Skin of body (tissue), 2 donors: ENCODE measurements around the gene MOGAT1. TPM values are rescaled to one million over a fixed set of nuclear protein-coding genes. Genes with fewer than 3 reads are reported as not detected.
A peak's percentile ranks its signal among the peaks of the same experiment; 100 is the strongest.
"Not testable (repeated sequence)": the region's sequence is repeated elsewhere in the genome, so short reads cannot be mapped to it uniquely, and the experiment has no call there.

Experiments
- DNase-seq: peaks from one replicate; lab custom pipeline; 2025; lab: John Stamatoyannopoulos, UW
- total RNA-seq: library from RNA; depleted of rRNA; stranded (reverse); fragments of >200 nt; gene quantifications from one replicate; pipeline ENCODE4 v1.2.3, GENCODE V29; 2014

MOGAT1 gene
- total RNA-seq, 1 donor from 2014 or later = 2.5 TPM

DNA sequence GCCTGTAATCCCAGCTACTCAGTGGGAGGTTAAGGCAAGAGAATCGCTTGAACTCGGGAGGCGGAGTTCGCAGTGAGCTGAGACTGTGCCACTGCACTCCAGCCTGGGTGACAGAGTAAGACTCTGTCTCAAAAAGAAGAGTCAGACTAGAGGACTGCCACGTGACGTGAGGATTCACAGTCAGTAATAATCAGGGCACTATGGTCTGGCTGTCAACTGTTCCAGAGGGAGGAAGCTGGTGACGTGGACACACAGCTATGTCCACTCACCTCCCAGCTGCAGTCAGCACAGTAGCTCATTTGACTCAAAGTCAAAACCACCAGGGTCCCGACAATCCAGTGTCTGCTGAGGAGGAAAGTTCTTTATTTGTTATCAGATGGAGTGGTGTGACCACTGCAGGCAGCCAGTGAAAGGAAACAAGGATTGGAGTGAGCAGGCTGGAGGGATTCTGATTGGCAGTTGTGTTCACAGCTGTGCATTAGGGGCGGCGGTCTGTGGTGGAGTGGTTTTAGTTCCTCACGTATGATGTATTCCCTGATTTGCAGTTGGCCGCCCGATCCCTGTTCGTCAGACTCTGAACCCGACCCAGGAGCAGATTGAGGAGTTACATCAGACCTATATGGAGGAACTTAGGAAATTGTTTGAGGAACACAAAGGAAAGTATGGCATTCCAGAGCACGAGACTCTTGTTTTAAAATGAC, 37.9 kb downstream of the MOGAT1 start:
- DNase-seq = peak; percentile 92

DNA sequence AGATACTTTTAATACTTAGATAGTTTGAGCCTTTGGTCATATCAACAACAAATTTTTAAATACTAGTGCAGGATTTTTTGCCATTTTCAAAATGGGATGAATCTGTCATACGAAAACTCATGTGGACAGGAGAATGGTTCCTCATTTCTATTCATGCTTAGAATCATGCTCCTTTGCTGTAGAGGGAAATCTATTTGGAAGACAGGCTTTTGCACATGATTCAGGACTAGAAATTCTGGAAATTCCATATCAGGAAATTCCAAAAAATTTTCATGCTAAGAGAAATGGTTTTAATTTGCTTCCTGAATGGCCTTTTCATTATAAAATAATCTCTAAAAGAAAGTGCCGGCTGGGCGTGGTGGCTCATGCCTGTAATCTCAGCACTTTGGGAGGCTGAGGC, 39.3 kb downstream of the MOGAT1 start:
- no peak for DNase-seq

DNA sequence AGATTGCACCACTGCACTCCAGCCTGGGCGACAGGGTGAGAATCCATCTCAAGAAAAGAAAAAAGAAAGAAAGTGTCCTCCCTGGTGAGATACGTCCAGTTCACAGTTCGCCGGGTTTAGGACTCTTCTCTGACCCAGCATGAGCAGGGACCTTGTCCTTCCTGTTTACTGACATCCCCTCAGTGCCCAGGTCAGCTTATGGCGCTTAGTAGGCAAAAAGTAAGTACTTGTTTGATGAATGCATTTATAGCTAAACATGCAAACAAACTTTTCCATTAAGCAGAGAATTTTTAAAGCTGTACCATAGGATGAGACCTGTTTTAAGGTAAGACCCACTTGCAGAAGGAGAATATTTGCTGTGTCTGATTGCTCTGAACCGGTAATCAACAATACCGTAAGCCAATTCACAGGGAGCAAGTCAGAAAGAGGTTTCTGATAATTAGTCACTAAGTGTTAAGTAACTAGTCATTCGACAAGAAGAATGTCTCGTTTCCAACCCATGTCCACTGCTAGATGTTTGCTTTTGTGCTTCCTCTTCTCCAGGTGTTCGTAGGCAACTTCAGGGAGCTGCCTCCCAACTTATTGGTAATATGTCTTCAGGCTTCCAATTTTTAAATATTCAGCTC, 40.0 kb downstream of the MOGAT1 start:
- DNase-seq = no peak

DNA sequence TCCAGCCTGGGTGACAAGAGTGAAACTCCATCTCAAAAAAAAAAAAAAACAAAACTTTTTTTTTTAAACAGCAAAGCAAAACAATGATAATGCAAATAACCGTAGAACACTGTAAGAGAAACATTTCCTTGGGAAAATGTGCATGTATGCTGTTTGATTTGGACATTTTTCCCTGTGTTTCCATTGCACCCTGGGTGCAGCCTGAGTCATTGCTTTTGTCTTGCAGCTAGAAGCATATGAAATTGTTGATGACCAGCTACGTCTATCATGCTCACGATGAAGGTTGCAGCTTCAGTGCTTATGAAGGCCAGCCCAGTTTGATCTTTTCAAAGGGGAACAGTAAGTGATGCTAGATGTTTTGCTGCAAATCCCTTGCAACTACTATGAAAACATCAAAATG, 41.5 kb downstream of the MOGAT1 start:
- no peak for DNase-seq

DNA sequence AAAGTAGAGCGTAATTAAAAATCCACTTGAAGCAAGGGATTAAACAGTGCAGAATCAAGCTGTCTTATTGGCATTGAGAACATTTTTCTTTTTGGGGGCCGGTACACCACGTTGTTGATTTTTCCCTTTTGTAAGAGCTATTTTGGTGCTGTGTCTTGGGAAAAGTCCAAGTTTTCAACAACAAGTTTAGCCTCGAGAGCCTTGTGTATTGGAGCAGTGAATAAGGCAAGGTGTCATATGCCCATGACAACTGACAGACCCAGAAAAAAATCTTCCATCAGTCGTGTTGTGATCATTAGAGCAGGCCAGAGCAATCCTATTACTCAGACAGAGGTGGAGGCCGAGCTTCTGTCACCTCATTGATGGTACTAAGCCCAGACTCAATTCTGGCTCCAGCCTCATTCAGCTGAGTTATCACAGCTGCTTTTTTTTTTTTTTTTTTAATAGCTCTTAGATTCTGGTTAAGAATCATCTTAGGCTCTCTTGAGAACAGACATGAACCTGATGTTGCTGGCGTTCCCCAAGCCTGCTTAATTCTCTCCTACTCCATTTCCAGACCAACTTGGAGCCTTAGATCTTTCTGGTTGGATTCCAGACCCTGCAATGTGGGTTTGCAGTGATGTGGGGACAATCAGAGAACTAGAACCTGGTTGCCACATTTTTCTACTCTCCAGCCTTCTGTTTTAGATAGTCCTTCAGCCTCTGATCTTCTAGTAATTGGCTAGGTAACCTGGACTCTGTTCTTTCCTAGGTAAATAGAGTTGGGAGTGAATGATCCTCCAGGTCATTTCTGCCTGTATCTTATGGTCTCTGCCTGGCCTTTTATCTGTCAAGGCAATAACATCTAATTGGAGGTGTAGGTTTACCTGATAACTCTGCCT, 43.1 kb downstream of the MOGAT1 start:
- no peak for DNase-seq

DNA sequence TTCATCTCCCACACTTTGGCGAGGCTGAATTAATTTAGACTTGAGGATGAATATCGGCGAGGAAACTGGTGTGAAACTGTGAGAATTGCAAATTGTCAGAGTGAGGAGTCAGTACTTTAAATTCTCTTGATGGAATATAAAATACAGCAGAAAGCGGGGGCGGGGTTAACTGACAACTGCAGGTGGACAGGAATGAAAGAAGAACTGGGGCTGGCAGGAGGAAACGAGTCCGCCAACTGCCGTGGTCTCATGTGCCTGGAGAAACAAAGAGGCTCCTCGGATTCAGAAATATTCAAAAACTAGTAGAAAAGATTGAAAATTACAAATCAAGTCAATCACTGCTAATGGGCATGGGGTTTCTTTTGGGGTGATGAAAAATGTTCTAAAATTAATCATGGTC, 44.3 kb downstream of the MOGAT1 start:
- DNase-seq = no peak

DNA sequence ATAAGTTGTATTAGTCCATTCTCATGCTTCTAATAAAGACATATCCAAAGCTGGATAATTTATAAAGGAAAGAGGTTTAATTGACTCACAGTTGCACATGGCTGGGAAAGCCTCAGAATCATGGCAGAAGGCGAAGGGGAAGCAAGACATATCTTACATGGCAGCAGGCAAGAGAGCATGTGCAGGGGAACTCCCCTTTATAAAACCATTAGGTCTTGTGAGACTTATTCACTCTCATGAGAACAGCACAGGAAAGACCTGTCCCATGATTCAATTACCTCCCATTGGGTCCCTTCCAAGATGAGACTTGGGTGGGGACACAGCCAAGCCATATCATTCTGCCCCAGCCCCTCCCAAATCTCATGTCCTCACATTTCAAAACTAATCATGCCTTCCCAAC, 48.3 kb downstream of the MOGAT1 start:
- DNase-seq = not testable (repeated sequence)

- not testable (repeated sequence) for DNase-seq
Measured at GRCh38 chr2:222721597-222721996, 50.1 kb downstream of the MOGAT1 start.

DNA sequence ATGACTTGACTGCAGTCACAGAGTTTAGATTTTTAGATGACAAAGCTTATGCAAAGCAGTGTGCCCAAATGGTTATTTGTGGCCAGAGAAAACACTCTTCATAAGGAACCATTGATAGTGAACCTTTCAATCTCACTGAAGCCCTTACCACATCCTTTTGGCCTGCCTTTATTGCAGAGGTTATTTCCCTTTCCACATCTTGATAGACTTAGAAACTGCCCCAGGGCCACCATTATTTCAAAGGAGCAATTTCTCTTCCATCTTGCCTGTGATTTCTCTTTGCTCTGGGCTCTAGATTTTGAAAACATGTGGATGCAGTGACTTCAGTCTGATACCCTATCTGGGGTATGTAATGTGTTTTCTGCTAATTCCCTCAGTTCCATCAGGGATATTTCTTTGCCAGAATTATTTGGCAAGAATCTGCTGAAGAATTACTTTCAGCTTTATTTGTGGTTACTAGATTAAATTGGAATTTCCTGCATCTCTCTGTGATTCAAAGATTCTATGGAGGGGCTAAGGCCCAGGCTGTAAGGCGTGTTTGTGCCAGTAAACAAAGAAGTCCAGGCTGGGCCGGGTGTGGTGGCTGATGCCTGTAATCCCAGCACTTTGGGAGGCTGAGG, 51.0 kb downstream of the MOGAT1 start:
- DNase-seq = peak; percentile 58

- DNase-seq = no peak
Measured at GRCh38 chr2:222724208-222724607, 52.8 kb downstream of the MOGAT1 start.

- no peak for DNase-seq
Measured at GRCh38 chr2:222728621-222729020, 57.2 kb downstream of the MOGAT1 start.

DNA sequence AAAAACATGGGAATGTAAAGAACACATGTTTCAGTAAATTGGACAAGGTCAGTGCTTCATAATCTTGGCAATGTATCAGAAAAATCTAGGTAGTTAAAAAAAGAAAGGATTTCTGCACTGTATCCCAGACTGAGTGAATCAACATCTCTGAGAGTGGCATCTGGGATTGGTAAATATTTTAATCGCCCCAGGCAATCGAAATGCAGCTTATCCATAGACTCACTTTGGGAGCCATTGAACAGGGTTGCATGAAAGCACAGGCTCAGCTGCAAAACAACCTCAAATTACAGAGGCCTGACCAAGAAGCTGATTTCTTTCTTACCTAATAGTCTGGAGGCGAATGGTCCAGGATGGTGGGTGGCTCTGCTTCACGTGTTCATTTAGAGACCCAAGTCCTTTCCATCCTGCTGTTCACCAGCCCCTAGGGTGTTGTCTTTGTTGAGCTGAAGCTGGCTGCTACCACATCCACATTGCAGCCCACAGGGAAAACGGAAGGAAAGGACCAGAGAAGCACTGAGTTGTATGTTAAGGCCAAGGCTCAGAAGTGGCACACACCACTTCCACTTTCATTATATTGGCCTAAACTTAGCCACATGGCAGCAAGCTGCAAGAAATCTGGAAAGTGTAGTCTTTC, 59.0 kb downstream of the MOGAT1 start:
- DNase-seq = no peak

GRCh38 chr2:222731201-222731621, 59.8 kb downstream of the MOGAT1 start:
- no peak for DNase-seq

DNA sequence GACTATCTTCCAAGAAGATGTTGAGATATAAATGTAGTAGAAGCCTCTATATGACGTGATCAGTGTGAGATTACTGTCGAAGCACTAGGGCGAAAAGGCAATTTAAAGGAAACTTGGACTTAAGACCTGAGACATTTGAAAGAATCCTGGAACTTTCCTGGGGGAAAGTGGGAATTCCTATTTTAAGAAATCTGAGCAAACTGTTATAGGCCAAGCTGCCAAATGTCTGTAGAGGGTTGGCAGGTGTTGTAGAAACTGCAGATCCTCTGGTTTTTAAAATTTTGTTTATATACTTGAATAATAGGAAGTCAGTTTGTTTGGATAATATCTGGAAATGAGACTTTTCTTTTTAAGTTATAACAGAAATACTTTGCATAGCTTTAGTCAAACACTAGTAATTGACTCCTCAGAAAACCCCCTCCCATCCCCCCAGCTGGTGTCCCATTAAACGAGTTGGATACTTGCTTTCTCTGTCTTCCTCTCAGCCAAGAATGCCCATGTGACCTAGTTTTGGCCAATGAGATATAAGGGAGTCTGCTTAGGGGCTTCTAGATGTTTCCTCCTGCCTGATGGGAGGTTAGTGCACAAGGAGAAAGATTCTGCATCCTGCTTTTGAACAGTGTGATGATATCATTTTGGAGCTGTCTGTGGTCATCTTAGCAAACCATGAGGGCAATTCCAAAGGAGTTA, 61.2 kb downstream of the MOGAT1 start:
- DNase-seq = peak; percentile 59

DNA sequence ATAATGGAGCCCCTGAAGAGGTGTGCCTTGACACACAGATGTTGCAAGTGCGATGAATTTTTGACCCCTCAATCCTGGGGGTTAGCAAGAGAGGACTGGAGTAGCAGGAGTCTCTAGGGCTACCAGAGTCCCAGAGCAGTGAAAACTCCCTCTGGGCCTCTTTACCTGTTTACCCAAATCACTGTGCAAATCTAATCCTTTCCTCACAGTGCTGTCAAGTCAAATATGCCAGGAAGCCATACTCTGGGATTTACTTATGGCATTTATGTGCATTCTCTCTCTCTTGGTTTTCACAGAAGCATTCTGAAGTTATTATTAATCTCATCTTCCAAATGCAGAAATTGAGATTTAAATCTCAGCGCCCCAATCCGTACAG, 62.0 kb downstream of the MOGAT1 start:
- no peak for DNase-seq

DNA sequence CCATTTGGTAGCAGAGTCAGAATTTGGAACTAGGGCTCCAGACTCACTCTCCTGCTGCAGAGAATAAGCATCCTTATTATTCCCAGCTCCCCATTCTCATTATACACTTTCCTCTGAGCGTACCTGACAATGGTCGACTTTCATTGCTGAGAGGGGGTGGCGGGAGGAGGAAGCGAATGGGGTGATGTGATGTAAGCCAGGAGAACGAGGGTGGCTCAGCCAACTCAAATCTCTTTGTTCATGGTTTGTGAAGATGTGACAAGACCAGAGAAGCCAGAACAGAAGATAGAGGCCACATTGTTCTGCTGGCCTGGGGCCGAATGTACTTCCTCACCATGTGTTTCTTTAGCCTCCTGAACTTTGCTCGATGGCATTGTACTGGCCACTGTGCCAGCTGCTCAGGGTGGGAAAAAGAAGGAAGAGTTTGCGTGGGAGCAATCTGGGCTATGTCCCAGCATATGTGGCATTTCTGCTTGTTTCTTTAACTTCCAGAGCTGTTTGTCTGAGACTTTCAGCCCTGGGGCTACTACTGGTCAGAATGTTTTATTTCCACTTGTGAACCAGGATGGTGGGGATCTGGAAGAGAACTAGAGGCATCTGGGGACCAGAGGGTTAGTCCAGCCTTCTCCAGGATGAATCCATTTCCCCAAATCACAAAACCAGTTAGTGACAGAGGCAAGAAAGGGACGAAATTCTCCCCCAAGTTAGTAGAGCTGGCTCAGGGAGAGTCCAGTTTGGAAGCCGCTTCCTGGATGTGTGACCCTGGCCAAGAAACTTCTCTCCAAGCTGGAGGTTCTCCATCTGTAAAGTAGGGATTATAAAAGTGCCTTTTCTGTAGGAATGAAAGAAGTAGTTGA, 62.6 kb downstream of the MOGAT1 start:
- DNase-seq = no peak

DNA sequence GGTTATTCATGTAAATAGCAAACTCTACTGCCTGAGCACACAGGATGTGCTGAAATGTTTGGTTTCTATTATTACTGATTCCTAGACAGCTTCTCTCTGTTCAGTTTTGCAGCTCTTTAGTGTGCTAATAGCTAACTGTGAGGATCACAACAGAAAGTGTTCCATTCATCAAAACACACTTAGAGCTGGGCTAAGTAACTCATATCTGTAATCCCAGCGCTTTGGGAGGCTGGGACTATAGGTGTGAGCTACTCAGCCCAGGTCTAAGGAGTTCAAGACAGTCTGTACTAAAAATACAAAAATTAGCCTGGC, 63.2 kb downstream of the MOGAT1 start:
- DNase-seq = no peak

DNA sequence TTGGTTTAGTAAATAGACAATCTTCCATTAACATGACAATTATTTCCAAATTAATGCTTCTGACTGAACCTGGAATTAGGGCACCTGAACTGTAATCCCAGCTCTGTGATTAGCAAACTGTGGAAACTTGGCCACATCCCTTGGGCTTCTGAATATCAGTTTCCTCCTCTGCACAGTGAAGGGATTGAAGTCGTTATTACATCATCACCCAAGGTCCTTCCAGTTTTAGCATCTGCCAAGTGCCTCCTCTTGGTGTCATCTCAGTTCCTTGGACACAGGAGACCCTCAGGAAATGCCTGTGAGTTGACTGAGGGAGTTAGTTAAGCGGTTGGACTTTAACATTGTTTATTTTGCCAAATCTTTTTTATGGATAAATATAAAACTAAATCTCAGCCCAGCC, 64.8 kb downstream of the MOGAT1 start:
- peak; percentile 74 for DNase-seq

DNA sequence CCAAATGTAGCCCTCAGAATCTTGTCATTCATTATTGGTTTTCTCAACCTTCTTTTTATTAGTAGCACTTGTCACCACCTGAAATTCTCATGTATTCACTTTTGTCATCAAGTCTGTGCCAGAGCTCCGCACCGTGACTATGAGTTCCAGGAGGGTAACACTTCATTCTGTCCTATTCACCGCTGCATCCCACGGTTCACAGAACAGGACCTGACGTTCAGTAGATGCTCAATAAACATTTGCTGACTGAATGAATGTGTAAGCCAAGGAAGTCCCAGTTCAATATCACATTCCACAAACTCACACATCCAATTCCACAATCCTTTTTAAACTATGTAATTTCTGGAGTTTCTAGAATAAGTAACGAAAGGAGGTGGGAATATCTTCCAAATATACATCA, 65.5 kb downstream of the MOGAT1 start:
- no peak for DNase-seq

DNA sequence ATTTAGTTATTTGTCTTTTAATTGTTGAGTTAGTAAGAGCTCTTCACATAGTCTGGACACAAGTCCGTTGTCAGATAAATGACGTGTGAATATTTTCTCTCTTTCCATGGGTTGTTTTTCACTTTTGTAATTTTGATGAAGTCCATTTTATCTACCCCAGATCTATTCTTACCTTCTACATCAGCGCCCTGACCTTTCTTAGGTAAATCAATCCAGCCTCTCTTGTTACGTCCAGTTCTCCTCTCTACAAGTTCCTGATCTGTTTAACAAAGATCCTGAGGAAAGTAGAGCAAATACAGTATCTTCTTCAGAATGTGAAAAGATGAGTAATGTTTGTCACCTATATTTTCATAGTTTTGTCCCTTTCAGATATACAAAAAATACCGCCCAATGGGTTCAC, 66.9 kb downstream of the MOGAT1 start:
- DNase-seq = no peak
